Hematopoietic multipotent progenitor cell treated with erythropoietin and hydrocortisone succinate and interleukin-3 and kit ligand, for 15 days (in vitro differentiated cells): ENCODE data around the gene FOXL3.

Experiments used
- DNase-seq: peaks from one replicate; pipeline ENCODE4 v3.0.0-alpha.2; 2015; ENCODE audit warnings: low spot score

FOXL3 gene

DNA sequence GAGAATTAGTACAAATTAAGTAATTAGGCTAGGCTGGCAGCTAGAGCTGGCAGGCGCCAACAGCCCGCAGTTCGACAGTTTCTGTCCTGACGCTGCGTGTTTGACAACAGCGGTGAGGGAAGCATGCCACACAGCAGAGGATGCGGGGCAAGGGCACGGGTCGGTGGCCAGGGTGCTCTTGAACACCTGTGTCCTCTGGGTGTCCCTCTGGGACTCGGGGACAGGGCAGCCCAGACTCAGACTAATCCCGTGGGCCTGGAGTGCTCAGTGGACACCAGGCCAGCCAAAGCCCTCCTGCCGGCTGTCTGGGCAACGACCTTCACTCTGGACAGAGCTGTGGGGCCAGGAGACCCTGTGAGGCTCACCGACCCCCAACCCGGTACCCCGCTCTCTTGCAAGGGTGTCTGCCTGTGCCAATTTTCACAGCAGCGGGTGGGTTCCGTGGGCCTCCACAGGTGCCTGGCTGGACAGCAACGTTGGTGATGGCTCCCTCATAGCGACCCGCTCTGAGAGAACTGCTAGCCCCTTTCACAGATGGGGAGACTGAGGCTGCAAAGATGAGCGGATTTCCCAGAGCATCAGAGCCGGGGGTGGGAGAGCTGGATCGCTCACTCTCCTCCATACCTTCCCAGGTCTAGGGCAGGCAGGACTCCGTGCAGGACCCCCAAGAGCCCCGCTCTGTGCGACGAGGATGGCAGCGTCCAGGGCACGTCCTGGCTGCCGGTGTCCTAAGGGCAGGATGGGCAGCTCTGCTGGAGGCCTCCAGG lies 48.5 kb downstream of the FOXL3 start:
- DNase-seq, result no peak

DNA sequence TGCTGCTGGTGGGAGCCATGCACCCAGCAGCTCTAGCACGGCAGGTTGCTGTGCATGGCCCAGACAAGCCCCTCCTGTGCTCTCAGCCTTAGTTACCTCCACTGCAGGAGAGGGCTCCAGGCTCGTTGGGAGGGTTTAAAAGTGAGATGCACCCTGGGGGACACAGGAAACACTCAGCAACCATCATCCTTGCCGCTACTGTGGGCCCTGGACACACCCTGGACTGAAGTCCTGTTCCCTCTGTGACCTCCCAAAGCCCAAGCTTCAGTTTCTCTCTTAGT lies 49.0 kb downstream of the FOXL3 start:
- no peak for DNase-seq

DNA sequence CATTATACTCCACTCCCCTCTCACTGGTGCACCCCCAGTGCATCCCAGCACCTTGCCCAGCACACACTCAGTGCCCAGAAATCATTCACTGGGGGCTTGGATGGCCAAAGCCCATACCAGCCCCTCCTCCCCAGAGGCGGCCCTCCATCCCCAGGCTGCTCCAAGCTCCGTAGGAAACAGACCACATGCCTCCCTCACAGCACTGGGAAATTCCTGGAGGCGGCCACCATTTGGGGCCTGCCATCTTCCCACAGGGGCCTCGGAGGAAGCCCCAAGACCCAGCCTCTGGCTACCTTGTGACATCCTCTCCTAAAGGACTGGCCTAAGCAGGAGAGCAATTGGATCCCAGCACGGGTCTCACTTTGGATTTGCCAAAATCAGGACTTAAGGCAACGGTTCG lies 49.7 kb downstream of the FOXL3 start:
- DNase-seq, result no peak

DNA sequence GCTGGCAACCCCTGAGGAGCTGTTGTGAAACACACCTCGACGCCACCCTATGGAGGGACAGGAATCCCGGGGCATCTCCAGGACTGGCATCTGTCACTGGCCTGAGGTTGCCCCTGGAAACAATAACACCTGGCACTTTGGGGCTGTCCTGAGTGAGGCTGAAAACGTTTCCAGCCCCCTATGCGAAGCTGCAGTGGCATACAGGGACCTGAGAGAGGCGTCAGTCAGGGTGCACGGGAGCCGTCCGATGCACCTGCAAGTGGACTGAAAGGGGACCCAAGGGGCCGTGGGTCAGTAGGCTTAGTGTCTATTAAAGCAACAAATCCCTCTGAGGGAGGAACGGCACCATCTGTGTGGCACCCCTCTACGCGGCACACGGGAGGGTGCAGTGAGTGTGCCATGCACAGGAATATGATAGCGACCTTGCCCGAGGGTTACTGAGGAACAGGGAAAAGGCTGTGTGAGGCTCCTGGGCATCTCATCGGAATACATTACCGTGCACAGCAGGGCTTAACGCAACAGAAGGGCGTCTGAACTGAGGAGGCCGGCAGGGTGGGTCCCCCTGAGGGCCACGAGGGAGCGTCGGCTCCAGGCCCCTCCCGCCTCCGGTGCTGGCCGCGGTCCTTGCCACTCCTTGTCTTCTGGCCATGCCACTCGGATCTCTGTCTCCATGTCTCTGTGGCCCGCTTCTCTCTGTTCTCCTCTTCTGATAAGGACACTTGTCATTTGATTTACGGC lies 50.4 kb downstream of the FOXL3 start:
- no peak for DNase-seq
